IMR-90 (cell line): Measurements from ENCODE around the gene SLC22A24. TPM values are rescaled to one million over a fixed set of nuclear protein-coding genes. Genes with fewer than 3 reads are reported as not detected.

ENCODE experiments used
- ATAC-seq: fragments of 200-7000 bp; cut with Tn5 transposase; 2 replicates; pipeline ENCODE4 v1.9.1; 2020; ENCODE audit warnings: low read depth, mild to moderate bottlenecking, moderate library complexity
- BruUV-seq: library from RNA; stranded (reverse); fragments of 400-500 nt; replicated peaks from 2 replicates; lab custom pipeline; 2021; lab: Mats Ljungman, UMichigan
- CTCF ChIA-PET: fragments of 300-600 bp; formaldehyde crosslinking; extraction: SDS; loops from one replicate; lab custom pipeline; 2021; ENCODE audit warnings: antibody characterized with exemption; lab: Yijun Ruan, JAX
- POLR2A ChIA-PET: fragments of 300-600 bp; sonication (Branson Sonifier 250); formaldehyde crosslinking; loops from one replicate; lab custom pipeline; 2022; ENCODE audit warnings: antibody characterized with exemption; ENCODE audit not compliant: unreplicated experiment; lab: Charles Lee
- DNase-seq: peaks from one replicate; pipeline ENCODE4 v3.0.0; 2013
- H2AFZ ChIP-seq: replicated peaks from 2 replicates; pipeline ENCODE3; 2013; ENCODE audit warnings: low read length, mild to moderate bottlenecking; ENCODE audit not compliant: poor library complexity
- H2AK5ac ChIP-seq: 2 replicates; pipeline ENCODE4 v1.6.1; 2013; ENCODE audit warnings: low read depth, low read length, inconsistent platforms
- H2AK9ac ChIP-seq: replicated peaks from 2 replicates; pipeline ENCODE3; 2013; ENCODE audit warnings: mild to moderate bottlenecking, low read depth, low read length, moderate library complexity; ENCODE audit not compliant: poor library complexity
- H2BK120ac ChIP-seq: 2 replicates; pipeline ENCODE4 v1.6.1; 2013; ENCODE audit warnings: low read depth, low read length, inconsistent platforms
- H2BK15ac ChIP-seq: 3 replicates; pipeline ENCODE4 v1.6.1; 2013; ENCODE audit warnings: low read depth, low read length, inconsistent platforms
- H2BK20ac ChIP-seq: 2 replicates; pipeline ENCODE4 v1.6.1; 2013; ENCODE audit warnings: low read depth, mild to moderate bottlenecking, inconsistent platforms, low read length, moderate library complexity
- H2BK5ac ChIP-seq: 2 replicates; pipeline ENCODE4 v1.6.1; 2013; ENCODE audit warnings: mild to moderate bottlenecking, low read depth, low read length, inconsistent platforms; ENCODE audit not compliant: poor library complexity, severe bottlenecking
- H3K14ac ChIP-seq: replicated peaks from 2 replicates; pipeline ENCODE4 v1.6.1; 2013; ENCODE audit warnings: low read depth, low read length, inconsistent platforms
- H3K18ac ChIP-seq: 2 replicates; pipeline ENCODE4 v1.6.1; 2013; ENCODE audit warnings: low read depth, low read length, control low read depth
- H3K23ac ChIP-seq: 2 replicates; pipeline ENCODE4 v1.6.1; 2013; ENCODE audit warnings: low read depth, low read length, inconsistent platforms
- H3K27ac ChIP-seq: 2 replicates; pipeline ENCODE4 v1.5.1; 2013; ENCODE audit warnings: mild to moderate bottlenecking, control low read depth, low read length; ENCODE audit not compliant: insufficient read depth
- H3K27me3 ChIP-seq: 2 replicates; pipeline ENCODE4 v1.6.1; 2013; ENCODE audit warnings: low read length; ENCODE audit not compliant: control insufficient read depth, insufficient read depth
- H3K36me3 ChIP-seq: 2 replicates; pipeline ENCODE4 v1.6.1; 2013; ENCODE audit warnings: low read length, mixed read lengths; ENCODE audit not compliant: control insufficient read depth, insufficient read depth
- H3K4ac ChIP-seq: 2 replicates; pipeline ENCODE4 v1.6.1; 2013; ENCODE audit warnings: low read depth, low read length, inconsistent platforms
- H3K4me1 ChIP-seq: 2 replicates; pipeline ENCODE4 v1.6.1; 2013; ENCODE audit warnings: low read length, mixed read lengths; ENCODE audit not compliant: control insufficient read depth, insufficient read depth
- H3K4me2 ChIP-seq: 2 replicates; pipeline ENCODE4 v1.6.1; 2013; ENCODE audit warnings: low read depth, mild to moderate bottlenecking, control low read depth, low read length, moderate library complexity
- H3K4me3 ChIP-seq: 2 replicates; pipeline ENCODE4 v1.5.1; 2013; ENCODE audit warnings: low read depth, mild to moderate bottlenecking, control low read depth, low read length, moderate library complexity; ENCODE audit not compliant: insufficient read depth
- H3K56ac ChIP-seq: 2 replicates; pipeline ENCODE4 v1.6.1; 2013; ENCODE audit warnings: low read length, inconsistent platforms; ENCODE audit not compliant: insufficient read depth; ENCODE audit errors: extremely low read depth
- H3K79me1 ChIP-seq, 2 experiments: 2 replicates each; pipeline ENCODE4 v1.6.1; 2013; ENCODE audit warnings: low read length in 2 of 2, inconsistent platforms in 1 of 2, low read depth in 1 of 2
- H3K9ac ChIP-seq: 2 replicates; pipeline ENCODE4 v1.6.1; 2013; ENCODE audit warnings: low read depth, low read length, control low read depth
- H3K9me1 ChIP-seq: 2 replicates; pipeline ENCODE4 v1.6.1; 2013; ENCODE audit warnings: low read length, inconsistent platforms; ENCODE audit not compliant: insufficient read depth
- H3K9me3 ChIP-seq: 2 replicates; pipeline ENCODE4 v1.6.1; 2013; ENCODE audit warnings: low read length; ENCODE audit not compliant: control insufficient read depth, insufficient read depth
- H4K20me1 ChIP-seq: 2 replicates; pipeline ENCODE4 v1.6.1; 2013; ENCODE audit warnings: low read length, inconsistent platforms; ENCODE audit not compliant: insufficient read depth
- H4K5ac ChIP-seq: 2 replicates; pipeline ENCODE4 v1.6.1; 2013; ENCODE audit warnings: mild to moderate bottlenecking, low read depth, low read length, control low read depth
- H4K8ac ChIP-seq, 2 experiments: 2 replicates each; pipeline ENCODE4 v1.6.1; 2013; ENCODE audit warnings: low read depth in 2 of 2, low read length in 2 of 2, control low read depth in 1 of 2, inconsistent platforms in 1 of 2
- H4K91ac ChIP-seq: 2 replicates; pipeline ENCODE4 v1.6.1; 2013; ENCODE audit warnings: low read depth, low read length, inconsistent platforms; ENCODE audit not compliant: insufficient read depth
- BHLHE40 ChIP-seq: fragments of 150-350 bp; IDR thresholded peaks from 2 replicates; pipeline ENCODE4 v1.6.1; 2016; ENCODE audit warnings: mild to moderate bottlenecking, low read depth, low read length
- CEBPB ChIP-seq: IDR thresholded peaks from 2 replicates; pipeline ENCODE4 v1.6.1; 2012; ENCODE audit warnings: low read depth, low read length, improper control_type of control experiment
- CHD1 ChIP-seq: IDR thresholded peaks from 2 replicates; pipeline ENCODE4 v1.6.1; 2012; ENCODE audit warnings: low read depth, low read length, improper control_type of control experiment
- CTCF ChIP-seq: conservative IDR thresholded peaks from 2 replicates; pipeline ENCODE4 v1.5.1; 2012; ENCODE audit warnings: mild to moderate bottlenecking, low read depth, low read length, improper control_type of control experiment
- ELK1 ChIP-seq: fragments of 150-350 bp; IDR thresholded peaks from 2 replicates; pipeline ENCODE4 v1.6.1; 2016; ENCODE audit warnings: low read depth, mild to moderate bottlenecking, low read length, moderate library complexity, borderline replicate concordance
- FOS ChIP-seq: fragments of 150-350 bp; IDR thresholded peaks from 2 replicates; pipeline ENCODE4 v1.6.1; 2016; ENCODE audit warnings: low read depth, low read length
- MAFK ChIP-seq: IDR thresholded peaks from 2 replicates; pipeline ENCODE4 v1.6.1; 2012; ENCODE audit warnings: low read depth, low read length, improper control_type of control experiment
- MAZ ChIP-seq: IDR thresholded peaks from 2 replicates; pipeline ENCODE4 v1.6.1; 2012; ENCODE audit warnings: low read depth, mild to moderate bottlenecking, low read length, improper control_type of control experiment, moderate library complexity, borderline replicate concordance
- MXI1 ChIP-seq: IDR thresholded peaks from 2 replicates; pipeline ENCODE4 v1.6.1; 2012; ENCODE audit warnings: low read depth, mild to moderate bottlenecking, low read length, moderate library complexity, borderline replicate concordance
- NFE2L2 ChIP-seq: fragments of 150-350 bp; IDR thresholded peaks from 2 replicates; pipeline ENCODE4 v1.6.1; 2016; ENCODE audit warnings: low read depth, mild to moderate bottlenecking, low read length
- POLR2A ChIP-seq: IDR thresholded peaks from 2 replicates; pipeline ENCODE4 v1.6.1; 2012; ENCODE audit warnings: mild to moderate bottlenecking, low read depth, low read length
- RAD21 ChIP-seq: IDR thresholded peaks from 2 replicates; pipeline ENCODE4 v1.6.1; 2012; ENCODE audit warnings: low read length, improper control_type of control experiment
- RCOR1 ChIP-seq: IDR thresholded peaks from 2 replicates; pipeline ENCODE4 v1.6.1; 2012; ENCODE audit warnings: mild to moderate bottlenecking, low read length, improper control_type of control experiment; ENCODE audit not compliant: insufficient replicate concordance
- RFX5 ChIP-seq: IDR thresholded peaks from 2 replicates; pipeline ENCODE4 v1.8.0; 2012; ENCODE audit warnings: low read depth, mild to moderate bottlenecking, low read length, moderate library complexity
- SMC3 ChIP-seq: fragments of 150-350 bp; IDR thresholded peaks from 2 replicates; pipeline ENCODE4 v1.6.1; 2016; ENCODE audit warnings: low read depth, mild to moderate bottlenecking, antibody characterized with exemption, low read length, moderate library complexity
- USF2 ChIP-seq: fragments of 150-350 bp; IDR thresholded peaks from 2 replicates; pipeline ENCODE4 v1.6.1; 2017; ENCODE audit warnings: mild to moderate bottlenecking, antibody characterized with exemption, low read length, low read depth
- WGBS, 2 experiments: methylation state at CpG; one replicate each; pipeline versions ENCODE4 v1.1.5 to v1.1.7; 2013; ENCODE audit warnings: missing lambda C conversion rate in 2 of 2; ENCODE audit not compliant: insufficient read length in 1 of 2; ENCODE audit errors: extremely low coverage in 2 of 2; 5-methylcytosine and 5-hydroxymethylcytosine counted together
- dilution Hi-C: fragments of 300-500 bp; cut with HindIII; formaldehyde crosslinking; loops from one replicate; pipeline ENCODE4 v1.14.3; 2018; ENCODE audit warnings: low sequenced_read_pairs; ENCODE audit not compliant: unreplicated experiment
- in situ Hi-C: fragments of 300-500 bp; cut with MboI; formaldehyde crosslinking; loops from 3 replicates; pipeline ENCODE4 v1.14.3; 2019; ENCODE audit warnings: low sequenced_read_pairs, inconsistent platforms, mixed read lengths
- intact Hi-C: fragments of 100-400 bp; cut with micrococcal nuclease; formaldehyde crosslinking; loops from 2 replicates; pipeline ENCODE4 v1.10.0; 2022
- polyA plus RNA-seq, 3 experiments: library from polyadenylated mRNA; depleted of rRNA; stranded (reverse); fragments of >200 nt; gene quantifications; 2 replicates each; pipeline ENCODE4 v1.2.3, GENCODE V29; 2012; ENCODE audit warnings: low replicate concordance in 1 of 3
- total RNA-seq: library from RNA; depleted of rRNA; stranded (reverse); fragments of >200 nt; gene quantifications from 2 replicates; pipeline ENCODE4 v1.2.3, GENCODE V29; 2012

Gene SLC22A24
- total and polyA plus RNA-seq, 2 of the 4 experiments (the other 2 are of a cell fraction) = not detected

DNA sequence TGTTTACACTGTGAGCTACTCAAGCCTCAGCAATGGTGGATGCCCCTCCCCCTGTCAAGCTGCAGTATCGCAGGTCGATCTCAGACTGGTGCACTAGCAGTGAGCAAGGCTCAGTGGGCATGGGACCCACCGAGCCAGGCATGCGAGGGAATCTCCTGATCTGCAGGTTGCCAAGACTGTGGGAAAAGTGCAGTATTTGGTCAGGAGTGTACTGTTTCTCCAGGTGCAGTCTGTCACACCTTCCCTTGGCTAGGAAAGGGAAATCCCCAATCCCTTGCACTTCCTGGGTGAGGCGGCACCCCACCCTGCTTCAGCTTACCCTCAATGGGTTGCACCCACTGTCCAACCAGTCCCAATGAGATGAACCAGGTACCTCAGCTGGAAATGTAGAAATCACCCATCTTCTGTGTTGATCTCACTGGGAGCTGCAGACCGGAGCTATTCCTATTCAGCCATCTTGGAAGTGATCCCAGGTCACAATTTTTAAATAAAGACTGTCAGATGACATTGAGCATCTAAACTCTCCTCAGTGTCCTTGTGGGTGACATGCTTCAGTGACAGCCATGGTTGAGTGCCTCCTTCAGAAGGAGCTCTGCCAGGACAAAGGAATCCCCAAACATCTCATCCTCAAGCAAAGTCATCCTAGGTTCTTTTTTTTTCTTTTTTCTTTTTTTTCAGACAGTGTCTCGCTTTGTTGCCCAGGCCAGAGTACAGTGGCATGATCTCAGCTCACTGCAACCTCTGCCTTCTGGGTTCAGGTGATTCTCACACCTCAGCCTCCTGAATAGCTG is 10.8 kb downstream of the SLC22A24 start:
- H3K23ac ChIP-seq = no peak overlapping the region
- H2BK15ac ChIP-seq = no peak overlapping the region
- no TSS peak for BruUV-seq
- H3K9me1 ChIP-seq = no peaks in the 10 kb centered on the region
- no peak overlapping the region for H3K27ac ChIP-seq
- ChIA-PET CTCF (no interaction called here), POLR2A (no interaction called here)
- no peak overlapping the region for H2AFZ ChIP-seq
- no peak overlapping the region for H2BK20ac ChIP-seq
- no peak overlapping the region for H3K4ac ChIP-seq
- no peaks in the 10 kb centered on the region for H3K36me3 ChIP-seq
- no peak overlapping the region for H3K4me2 ChIP-seq
- H3K9ac ChIP-seq = no peak overlapping the region
- intact Hi-C loops = no loop called here
- H3K4me1 ChIP-seq = no peaks in the 10 kb centered on the region
- no peak overlapping the region for H2BK120ac ChIP-seq
- H4K5ac ChIP-seq = no peak overlapping the region
- ATAC-seq (no peak), DNase-seq (no peak)
- no peaks in the 10 kb centered on the region for H3K79me1 ChIP-seq
- dilution Hi-C loops = no loop called here
- H2AK9ac ChIP-seq = no peak overlapping the region
- 8% methylated on average over 2 of the region's 7 CpGs; no CpG with 5 or more reads in 1 of the 2 experiments for WGBS, 2 experiments
- no peak overlapping the region for H3K4me3 ChIP-seq
- H3K27me3 ChIP-seq = no peaks in the 10 kb centered on the region
- no peak overlapping the region for H4K8ac ChIP-seq
- H3K18ac ChIP-seq = no peak overlapping the region
- H3K56ac ChIP-seq = no peak overlapping the region
- no peaks in the 10 kb centered on the region for H3K9me3 ChIP-seq
- H2BK5ac ChIP-seq = no peak overlapping the region
- H3K14ac ChIP-seq = no peak overlapping the region
- no peak overlapping the region for H4K91ac ChIP-seq
- no peaks in the 10 kb centered on the region for H4K20me1 ChIP-seq
- TF ChIP-seq RFX5 (no peak), CEBPB (no peak), NFE2L2 (no peak), BHLHE40 (no peak), SMC3 (no peak), ELK1 (no peak), POLR2A (no peak), MAFK (no peak), MXI1 (no peak), FOS (no peak), MAZ (no peak), RCOR1 (no peak), CHD1 (no peak), CTCF (no peak), RAD21 (no peak), USF2 (no peak)
- H2AK5ac ChIP-seq = no peak overlapping the region
- in situ Hi-C loops = no loop called here
